ENCODE results near the gene CLIP4. TPM values are rescaled to one million over a fixed set of nuclear protein-coding genes. Genes with fewer than 3 reads are reported as not detected.

CLIP4 gene
- total and polyA plus RNA-seq, 2 experiments from 2014 or later: 4.2 to 7.0 TPM

Other genes with a start within 250 kb of the CLIP4 start
- 6.3 and 9.3 TPM in 2 replicates for gene TRMT61B, start 245.1 kb upstream of the CLIP4 start, total RNA-seq
- 18.7 and 18.8 TPM in 2 replicates for gene TRMT61B, start 245.1 kb upstream of the CLIP4 start, polyA plus RNA-seq
- gene WDR43, start 220.7 kb upstream of the CLIP4 start, total RNA-seq: 34.1 and 52.8 TPM in 2 replicates
- 16.9 and 29.8 TPM in 2 replicates for gene WDR43, start 220.7 kb upstream of the CLIP4 start, polyA plus RNA-seq
- under 0.01 and 0.03 TPM in 2 replicates for gene TOGARAM2, start 134.1 kb upstream of the CLIP4 start, total RNA-seq
- not detected in 2 replicates for gene TOGARAM2, start 134.1 kb upstream of the CLIP4 start, polyA plus RNA-seq
- 0.49 and 0.57 TPM in 2 replicates for gene PCARE, start 40.9 kb upstream of the CLIP4 start, total RNA-seq
- gene PCARE, start 40.9 kb upstream of the CLIP4 start, polyA plus RNA-seq: 0.34 TPM in 1 of 2 replicates, not detected in the other

Measured in cardiac muscle cell (in vitro differentiated cells and primary cell).